K562 (cell line): ENCODE data around the gene GJC2. TPM values are rescaled to one million over a fixed set of nuclear protein-coding genes. Genes with fewer than 3 reads are reported as not detected.

ENCODE experiments used
- AFF1 ChIP-seq, 2 experiments: fragments of 450-650 bp; IDR thresholded peaks; 2 replicates each; pipeline ENCODE4 v1.6.1; 2018; ENCODE audit warnings: mild to moderate bottlenecking in 2 of 2, low read depth in 1 of 2; ENCODE audit not compliant: partially characterized antibody in 2 of 2
- ARID1B ChIP-seq: fragments of 450-650 bp; IDR thresholded peaks from 2 replicates; pipeline ENCODE4 v1.6.1; 2016; ENCODE audit warnings: antibody characterized with exemption, mild to moderate bottlenecking, inconsistent platforms
- KDM1A ChIP-seq, 2 experiments: fragments of 450-650 bp; IDR thresholded peaks; 2 replicates each; pipeline ENCODE4 v1.6.1; 2016; ENCODE audit warnings: mild to moderate bottlenecking in 2 of 2
- MLX ChIP-seq, 2 experiments: fragments of 450-650 bp in 1 of 2; sonication (generic) in 1 of 2; formaldehyde crosslinking; conservative IDR thresholded peaks; 2 replicates each; pipeline versions ENCODE4 v1.4.0 to v1.8.1; 2020 to 2022; ENCODE audit warnings: mild to moderate bottlenecking in 1 of 2, missing genetic modification reagents in 1 of 2
- SNIP1 ChIP-seq: fragments of 450-650 bp; IDR thresholded peaks from 2 replicates; pipeline ENCODE4 v1.7.1; 2017; ENCODE audit warnings: low read depth, mild to moderate bottlenecking
- SPI1 ChIP-seq: IDR thresholded peaks from 2 replicates; pipeline ENCODE4 v1.6.1; 2011; ENCODE audit warnings: low read depth, low read length, control low read depth, borderline replicate concordance
- TCF7L2 ChIP-seq: fragments of 150-350 bp; IDR thresholded peaks from 2 replicates; pipeline ENCODE4 v1.6.1; 2016; ENCODE audit warnings: low read depth, mild to moderate bottlenecking, low read length, moderate library complexity
- THRAP3 ChIP-seq: fragments of 450-650 bp; IDR thresholded peaks from 2 replicates; pipeline ENCODE4 v1.6.1; 2016; ENCODE audit warnings: mild to moderate bottlenecking, inconsistent platforms, borderline replicate concordance
- ZNF143 ChIP-seq: sonication (generic); formaldehyde crosslinking; IDR thresholded peaks from 2 replicates; pipeline ENCODE4 v1.9.0; 2022; ENCODE audit warnings: mild to moderate bottlenecking, missing genetic modification reagents
- ZNF609 ChIP-seq: sonication (generic); formaldehyde crosslinking; IDR thresholded peaks from 2 replicates; pipeline ENCODE4 v1.8.1; 2023; ENCODE audit warnings: missing genetic modification reagents, mild to moderate bottlenecking, borderline replicate concordance
- polyA plus RNA-seq, 8 experiments: library from polyadenylated mRNA; depleted of rRNA in 4 of 8; stranded (reverse) in 5 of 8; unstranded in 3 of 8; fragments of >200 nt; fragmentation: Nextera tagmentation in 2 of 8; fragmentation: Illumina TruSeq in 1 of 8; extraction: Ambion mirVana in 2 of 8; extraction: Trizol in 1 of 8; gene quantifications; 2 replicates each; pipeline versions ENCODE4 v1.2.1 to v1.2.3, GENCODE V29; 2011 to 2014; ENCODE audit warnings: inconsistent platforms in 1 of 8, missing spikeins in 1 of 8
- total RNA-seq, 7 experiments: library from RNA; depleted of rRNA in 6 of 7; stranded (reverse); fragments of >200 nt in 6 of 7; fragmentation: Illumina TruSeq in 2 of 7; extraction: Trizol in 2 of 7; gene quantifications; 2 replicates each; pipeline versions ENCODE4 v1.2.1 to v1.2.3, GENCODE V29; 2011 to 2021; ENCODE audit warnings: low replicate concordance in 1 of 7

Gene GJC2
- total and polyA plus RNA-seq, 9 of the 15 experiments (the other 6 are each of a cell fraction or from before 2014, with no cell fraction given) = 0.03 to 0.62 (median 0.11) TPM; not detected in 2

- TF ChIP-seq AFF1 (IDR thresholded peaks at IDR 0.05; ENCODE audit: low read depth in 1 of 2, partially characterized antibody in 2 of 2) = peak in 1 of 2 experiments; percentile 52
- peak; percentile 34; the same call in 1 of the 2 replicates for TF ChIP-seq TCF7L2
- TF ChIP-seq KDM1A (IDR thresholded peaks at IDR 0.05) = no peak
- TF ChIP-seq SNIP1 = no peak
- no peak for TF ChIP-seq ZNF143
- no peak for TF ChIP-seq SPI1
- TF ChIP-seq MLX (CRISPR knock-in tag; conservative IDR thresholded peaks at IDR 0.05) = no peak
- TF ChIP-seq ZNF609 (CRISPR knock-in tag) = peak; percentile 42; the same call in 1 of the 2 replicates
- TF ChIP-seq ARID1B = 0 out of 2 replicates have a peak, but pooled peaks have one; percentile 12
- TF ChIP-seq THRAP3 = no peak
Measured at GRCh38 chr1:228166170-228166936, 16.6 kb downstream of the GJC2 start (continued).
